Trophoblast cell (in vitro differentiated cells and primary cell): Measurements from ENCODE around the gene BATF.
A peak's percentile ranks its signal among the peaks of the same experiment; 100 is the strongest.

ENCODE experiments used
- DNase-seq, 2 donors: peaks; one replicate each; pipeline ENCODE4 v3.0.0-alpha.2; 2016
- H2AFZ ChIP-seq: 2 replicates; pipeline ENCODE4 v1.6.1; 2013; ENCODE audit warnings: low read length, moderate library complexity, mild to moderate bottlenecking; ENCODE audit not compliant: insufficient read depth, poor library complexity
- H2AK5ac ChIP-seq: 2 replicates; pipeline ENCODE4 v1.6.1; 2013; ENCODE audit warnings: mild to moderate bottlenecking, low read length
- H2BK120ac ChIP-seq: 2 replicates; pipeline ENCODE4 v1.6.1; 2013; ENCODE audit warnings: low read length, mild to moderate bottlenecking, moderate library complexity; ENCODE audit not compliant: insufficient read depth, poor library complexity
- H2BK12ac ChIP-seq: 2 replicates; pipeline ENCODE4 v1.6.1; 2013; ENCODE audit warnings: mild to moderate bottlenecking, low read length, moderate library complexity
- H2BK5ac ChIP-seq: 2 replicates; pipeline ENCODE4 v1.6.1; 2013; ENCODE audit warnings: low read length, low read depth, moderate library complexity, mild to moderate bottlenecking; ENCODE audit not compliant: poor library complexity
- H3K14ac ChIP-seq: 2 replicates; pipeline ENCODE4 v1.6.1; 2013; ENCODE audit warnings: mild to moderate bottlenecking, low read length
- H3K18ac ChIP-seq: 2 replicates; pipeline ENCODE4 v1.6.1; 2013; ENCODE audit warnings: mild to moderate bottlenecking, low read length
- H3K23ac ChIP-seq: 2 replicates; pipeline ENCODE4 v1.6.1; 2013; ENCODE audit warnings: low read length
- H3K27ac ChIP-seq: 2 replicates; pipeline ENCODE4 v1.5.1; 2013; ENCODE audit warnings: low read depth, mild to moderate bottlenecking, inconsistent platforms, low read length, moderate library complexity
- H3K27me3 ChIP-seq: 2 replicates; pipeline ENCODE4 v1.6.1; 2013; ENCODE audit warnings: inconsistent platforms, mild to moderate bottlenecking, low read length, moderate library complexity; ENCODE audit not compliant: insufficient read depth
- H3K36me3 ChIP-seq, 2 experiments: 1 replicate in 1 of 2; 2 replicates in 1 of 2; pipeline ENCODE4 v1.6.1; 2013; ENCODE audit warnings: low read length in 2 of 2, mild to moderate bottlenecking in 2 of 2, moderate library complexity in 1 of 2; ENCODE audit not compliant: insufficient read depth in 2 of 2, control insufficient read depth in 1 of 2
- H3K4ac ChIP-seq: 2 replicates; pipeline ENCODE4 v1.6.1; 2013; ENCODE audit warnings: low read depth, mild to moderate bottlenecking, low read length, moderate library complexity
- H3K4me1 ChIP-seq, 2 experiments: 1 replicate in 1 of 2; 2 replicates in 1 of 2; pipeline ENCODE4 v1.6.1; 2013; ENCODE audit warnings: low read length in 2 of 2, mild to moderate bottlenecking in 2 of 2, moderate library complexity in 1 of 2; ENCODE audit not compliant: insufficient read depth in 2 of 2, control insufficient read depth in 1 of 2
- H3K4me2 ChIP-seq: 2 replicates; pipeline ENCODE4 v1.6.1; 2013; ENCODE audit warnings: inconsistent platforms, mild to moderate bottlenecking, low read length, moderate library complexity
- H3K4me3 ChIP-seq: 2 replicates; pipeline ENCODE4 v1.5.1; 2013; ENCODE audit warnings: mild to moderate bottlenecking, low read depth, low read length, inconsistent platforms
- H3K79me1 ChIP-seq: one replicate; pipeline ENCODE4 v1.6.1; 2013; ENCODE audit warnings: low read length
- H3K79me2 ChIP-seq: 2 replicates; pipeline ENCODE4 v1.6.1; 2013; ENCODE audit warnings: low read length, mild to moderate bottlenecking; ENCODE audit not compliant: control insufficient read depth, insufficient read depth, poor library complexity
- H3K9ac ChIP-seq: 2 replicates; pipeline ENCODE4 v1.6.1; 2013; ENCODE audit warnings: mild to moderate bottlenecking, low read length
- H3K9me3 ChIP-seq: 2 replicates; pipeline ENCODE4 v1.6.1; 2013; ENCODE audit warnings: low read depth, mild to moderate bottlenecking, control low read depth, inconsistent platforms, low read length; ENCODE audit not compliant: insufficient read depth
- H4K12ac ChIP-seq: 2 replicates; pipeline ENCODE4 v1.6.1; 2013; ENCODE audit warnings: low read depth, mild to moderate bottlenecking, low read length, moderate library complexity
- H4K8ac ChIP-seq: 2 replicates; pipeline ENCODE4 v1.6.1; 2013; ENCODE audit warnings: low read depth, mild to moderate bottlenecking, low read length, moderate library complexity
- H4K91ac ChIP-seq: one replicate; pipeline ENCODE4 v1.6.1; 2013; ENCODE audit warnings: low read depth, mild to moderate bottlenecking, low read length, moderate library complexity
- WGBS: extraction: QIAGEN DNeasy Blood & Tissue Kit; methylation state at CpG from one replicate; pipeline ENCODE4 v1.1.7; 2013; ENCODE audit warnings: missing lambda C conversion rate; ENCODE audit not compliant: insufficient read length, insufficient coverage; ENCODE audit errors: extremely low coverage; 5-methylcytosine and 5-hydroxymethylcytosine counted together

BATF gene

DNA sequence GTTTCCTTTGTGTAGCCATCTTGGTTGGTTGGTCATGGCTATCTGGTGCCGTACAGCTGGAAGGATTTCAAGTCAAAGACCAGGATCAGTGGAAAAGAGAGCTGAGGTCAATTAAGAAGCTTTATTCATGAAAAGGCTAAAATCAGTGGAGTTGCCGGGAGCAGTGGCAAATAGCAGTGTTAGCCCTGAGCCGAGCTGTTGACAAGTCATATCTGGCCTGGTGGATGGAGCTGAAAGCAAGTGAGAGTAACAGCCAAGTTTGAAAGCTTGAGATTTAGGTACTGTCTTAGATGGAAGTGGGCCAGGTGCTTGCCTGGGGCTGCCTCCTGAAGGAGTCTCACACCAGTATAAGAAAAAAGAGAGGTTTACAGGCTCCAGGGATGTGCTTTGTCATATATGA, 9.0 kb downstream of the BATF start:
- Histone ChIP-seq H2AK5ac (no peak overlapping the region), H3K4me2 (no peak overlapping the region), H3K4me1 (no peaks in the 10 kb centered on the region), H2BK5ac (peak overlapping the region; percentile 28), H3K18ac (no peak overlapping the region), H3K27me3 (no peaks in the 10 kb centered on the region), H3K4me3 (no peak overlapping the region), H4K12ac (no peak overlapping the region), H3K23ac (no peak overlapping the region), H3K4ac (no peak overlapping the region), H4K91ac (peak overlapping the region; percentile 21), H2BK120ac (no peak overlapping the region), H3K27ac (no peak overlapping the region), H3K79me2 (no peaks in the 10 kb centered on the region), H3K79me1 (no peaks in the 10 kb centered on the region), H2AFZ (no peak overlapping the region), H3K14ac (no peak overlapping the region), H4K8ac (no peak overlapping the region), H3K9me3 (no peaks in the 10 kb centered on the region), H2BK12ac (no peak overlapping the region), H3K9ac (no peak overlapping the region), H3K36me3 (no peaks in the 10 kb centered on the region)
- no peak for DNase-seq
- no CpG with 5 or more reads among the region's 3 CpGs for WGBS

DNA sequence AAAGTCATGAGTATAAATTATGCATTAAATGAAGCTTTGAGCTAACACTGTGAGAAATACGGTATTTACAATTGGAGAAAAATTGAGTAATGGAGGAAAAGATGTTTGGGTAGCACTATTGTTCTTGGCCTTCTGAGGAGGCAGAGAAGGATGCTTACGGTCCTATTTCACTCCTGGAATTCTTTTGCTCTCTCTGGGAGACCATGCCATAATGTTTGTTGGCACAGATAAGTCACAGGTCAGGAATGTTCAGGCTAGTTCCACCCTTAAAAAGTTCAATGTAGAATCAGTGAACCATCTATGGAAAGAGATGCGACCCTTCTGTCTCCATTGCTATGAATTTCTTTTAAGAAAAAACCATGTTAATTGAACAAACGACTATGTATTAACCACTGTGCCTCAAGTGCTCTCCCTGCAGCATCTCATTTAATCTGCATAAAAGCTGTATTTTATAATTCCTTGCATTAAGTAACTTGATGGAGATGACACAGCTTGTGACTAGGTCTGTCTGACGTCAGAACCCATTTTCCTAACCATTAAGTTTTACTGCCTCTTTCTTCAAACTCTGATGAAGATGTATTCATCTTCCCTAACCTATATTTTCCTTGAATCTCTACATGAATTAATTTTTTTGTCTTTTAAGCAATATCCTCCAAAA, 9.5 kb downstream of the BATF start:
- Histone ChIP-seq H2BK120ac (no peak overlapping the region), H4K8ac (no peak overlapping the region), H3K4me3 (no peak overlapping the region), H3K27ac (no peak overlapping the region), H3K27me3 (no peaks in the 10 kb centered on the region), H2BK12ac (no peak overlapping the region), H3K23ac (no peak overlapping the region), H3K4me1 (no peaks in the 10 kb centered on the region), H3K4me2 (no peak overlapping the region), H3K36me3 (no peaks in the 10 kb centered on the region), H3K18ac (no peak overlapping the region), H3K79me2 (no peaks in the 10 kb centered on the region), H3K9me3 (no peaks in the 10 kb centered on the region), H2AFZ (no peak overlapping the region), H3K9ac (no peak overlapping the region), H3K4ac (no peak overlapping the region), H4K12ac (no peak overlapping the region), H3K14ac (no peak overlapping the region), H3K79me1 (no peaks in the 10 kb centered on the region), H2AK5ac (no peak overlapping the region), H4K91ac (no peak overlapping the region), H2BK5ac (no peak overlapping the region)
- peak in 1 of 2 donors; percentile 18 for DNase-seq
- no CpG with 5 or more reads among the region's 5 CpGs for WGBS

GRCh38 chr14:75533791-75534555, 11.7 kb downstream of the BATF start:
- H4K8ac ChIP-seq = no peak overlapping the region
- no peak overlapping the region for H3K23ac ChIP-seq
- no peak overlapping the region for H3K4me2 ChIP-seq
- no peak overlapping the region for H3K4me3 ChIP-seq
- H3K9me3 ChIP-seq = no peaks in the 10 kb centered on the region
- H2BK5ac ChIP-seq = no peak overlapping the region
- no peak overlapping the region for H2BK12ac ChIP-seq
- no peaks in the 10 kb centered on the region for H3K79me2 ChIP-seq
- H4K91ac ChIP-seq = no peak overlapping the region
- H3K9ac ChIP-seq = no peak overlapping the region
- WGBS = no CpG with 5 or more reads among the region's 5 CpGs
- H3K27ac ChIP-seq = no peak overlapping the region
- no peak overlapping the region for H3K4ac ChIP-seq
- DNase-seq = no peak
- H2BK120ac ChIP-seq = no peak overlapping the region
- no peaks in the 10 kb centered on the region for H3K27me3 ChIP-seq
- H2AK5ac ChIP-seq = no peak overlapping the region
- H3K36me3 ChIP-seq = no peaks in the 10 kb centered on the region
- no peaks in the 10 kb centered on the region for H3K79me1 ChIP-seq
- no peaks in the 10 kb centered on the region for H3K4me1 ChIP-seq
- H2AFZ ChIP-seq = no peak overlapping the region
- H3K14ac ChIP-seq = no peak overlapping the region
- H4K12ac ChIP-seq = no peak overlapping the region
- H3K18ac ChIP-seq = no peak overlapping the region

DNA sequence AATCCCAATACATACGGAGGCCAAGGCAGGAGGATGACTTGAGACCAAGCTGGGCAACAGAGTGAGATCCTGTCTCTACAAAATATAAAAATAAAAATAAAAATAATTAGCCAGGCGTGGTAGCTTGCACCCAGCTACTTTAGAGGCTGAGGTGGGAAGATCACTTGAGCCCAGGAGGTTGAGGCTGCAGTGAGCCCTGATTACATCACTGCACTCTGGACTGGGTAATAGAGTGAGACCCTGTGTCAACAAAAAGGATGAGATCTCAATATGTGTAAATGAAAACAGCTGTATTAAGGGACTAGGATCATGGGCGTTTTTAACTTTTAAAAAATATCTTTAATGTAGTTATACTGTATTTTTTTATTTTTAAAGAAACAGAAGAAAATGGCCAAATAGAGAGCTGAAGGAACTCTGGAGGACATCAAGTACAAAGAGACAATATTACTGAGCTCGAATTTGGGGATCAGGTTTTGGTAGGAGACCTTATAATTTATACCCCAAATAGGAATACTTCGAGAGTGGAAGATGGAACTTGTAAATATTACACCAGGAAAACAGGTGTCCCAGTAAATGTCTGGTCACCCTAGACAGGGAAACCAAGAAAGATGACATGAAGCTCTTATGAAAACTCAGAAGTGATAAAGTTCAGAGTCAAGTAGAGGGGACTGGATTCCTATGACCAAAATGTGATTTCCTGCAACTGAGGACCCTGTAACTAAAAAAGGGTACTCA, 13.1 kb downstream of the BATF start:
- no peak overlapping the region for H4K12ac ChIP-seq
- no peak overlapping the region for H2BK120ac ChIP-seq
- H3K4ac ChIP-seq = no peak overlapping the region
- H3K9ac ChIP-seq = no peak overlapping the region
- no peaks in the 10 kb centered on the region for H3K9me3 ChIP-seq
- H3K23ac ChIP-seq = no peak overlapping the region
- no peak overlapping the region for H4K8ac ChIP-seq
- H3K4me3 ChIP-seq = no peak overlapping the region
- H2AK5ac ChIP-seq = no peak overlapping the region
- no peak overlapping the region for H2BK12ac ChIP-seq
- no peak overlapping the region for H3K27ac ChIP-seq
- no peaks in the 10 kb centered on the region for H3K79me2 ChIP-seq
- H3K14ac ChIP-seq = no peak overlapping the region
- no peak overlapping the region for H2AFZ ChIP-seq
- no peak overlapping the region for H3K18ac ChIP-seq
- no peak overlapping the region for H4K91ac ChIP-seq
- no peak for DNase-seq
- H2BK5ac ChIP-seq = no peak overlapping the region
- no peaks in the 10 kb centered on the region for H3K79me1 ChIP-seq
- H3K27me3 ChIP-seq = no peaks in the 10 kb centered on the region
- no peaks in the 10 kb centered on the region for H3K36me3 ChIP-seq
- WGBS = no CpG with 5 or more reads among the region's 5 CpGs
- H3K4me1 ChIP-seq = no peaks in the 10 kb centered on the region
- H3K4me2 ChIP-seq = no peak overlapping the region
